ENCODE data around the gene CELF1. TPM values are rescaled to one million over a fixed set of nuclear protein-coding genes. Genes with fewer than 3 reads are reported as not detected.

The CELF1 gene
- total and polyA plus RNA-seq, 2 experiments from 2014 or later = 124 to 233 TPM

GRCh38 chr11:47533690-47534151, 19.2 kb downstream of the CELF1 start:
- H3K4me3 Mint-ChIP-seq = no peak overlapping the region
- Histone ChIP-seq H3F3A (replicated peaks; ENCODE audit: low read depth) (no peaks in the 10 kb centered on the region), H3K79me2 (replicated peaks; ENCODE audit: insufficient read depth) (peaks cover 100% of the 10 kb centered on the region), H2AFZ (no peak overlapping the region), H4K20me1 (replicated peaks; ENCODE audit: insufficient read depth) (peaks cover 87% of the 10 kb centered on the region), H3K36me3 (ENCODE audit: insufficient read depth) (no peaks in the 10 kb centered on the region), H3K9me2 (ENCODE audit: insufficient read depth) (no peaks in the 10 kb centered on the region; the same call in 1 of the 2 replicates), H3K4me3 (no peak overlapping the region), H3K4me2 (no peak overlapping the region), H3K27me3 (ENCODE audit: insufficient read depth) (no peaks in the 10 kb centered on the region), H3K27ac (ENCODE audit: low read depth) (0 out of 2 replicates have a peak overlapping the region, but pooled peaks have one; percentile 57), H3K4me1 (ENCODE audit: insufficient read depth) (peaks cover 20% of the 10 kb centered on the region)
- no peak for TF ChIP-seq CREB1 (CRISPR knock-in tag; IDR thresholded peaks at IDR 0.05; ENCODE audit: low read depth)
- TF ChIP-seq ZNF462 (CRISPR knock-in tag; IDR thresholded peaks at IDR 0.05) = no peak
- TF ChIP-seq ZNF331 (CRISPR knock-in tag; IDR thresholded peaks at IDR 0.05; ENCODE audit: low read depth) = no peak
- no peak for TF ChIP-seq ZNF114 (CRISPR knock-in tag; IDR thresholded peaks at IDR 0.05)
- no peak for TF ChIP-seq EZH2 (IDR thresholded peaks at IDR 0.05; ENCODE audit: low read depth, unreplicated experiment)
- TF ChIP-seq JUNB (IDR thresholded peaks at IDR 0.05; ENCODE audit: unreplicated experiment) = no peak
- no peak for TF ChIP-seq NANOG (IDR thresholded peaks at IDR 0.05; ENCODE audit: borderline replicate concordance)
- TF ChIP-seq EZH2phosphoT487 (IDR thresholded peaks at IDR 0.05; ENCODE audit: unreplicated experiment) = no peak
- TF ChIP-seq POLR2AphosphoS5 (IDR thresholded peaks at IDR 0.05; ENCODE audit: low read depth) = no peak
- no peak for TF ChIP-seq STAT1 (IDR thresholded peaks at IDR 0.05; ENCODE audit: unreplicated experiment)
- no peak for TF ChIP-seq CTCF (conservative IDR thresholded peaks at IDR 0.05; ENCODE audit: low read depth in 2 of 2)
- no peak for TF ChIP-seq REST (IDR thresholded peaks at IDR 0.05; ENCODE audit: unreplicated experiment)
- peaks cover 15% of the 10 kb centered on the region; the same call in 2 of the 3 replicates for H3K36me3 Mint-ChIP-seq (ENCODE audit: low read depth)
- no peak for ATAC-seq
- no peak overlapping the region for H3K27ac Mint-ChIP-seq
- DNase-seq (ENCODE audit: low spot score) = no peak
- peaks cover 1% of the 10 kb centered on the region for H3K27me3 Mint-ChIP-seq (ENCODE audit: insufficient read depth, low read depth, poor library complexity)
- H3K4me1 Mint-ChIP-seq = peaks cover 14% of the 10 kb centered on the region
- H3K9me3 Mint-ChIP-seq = no peaks in the 10 kb centered on the region

Data from GM23338 (cell line).